Osteoblast (primary cell): Measurements from ENCODE around the gene DLST. TPM values are rescaled to one million over a fixed set of nuclear protein-coding genes. Genes with fewer than 3 reads are reported as not detected.

Experiments used
- DNase-seq: peaks from one replicate; pipeline ENCODE4 v3.0.0; 2011; ENCODE audit warnings: low spot score, mixed read lengths; ENCODE audit not compliant: insufficient read length; ENCODE audit errors: missing footprints
- H2AFZ ChIP-seq: 2 replicates; pipeline ENCODE4 v1.6.0; 2011; ENCODE audit warnings: mild to moderate bottlenecking, low read length
- H3K27ac ChIP-seq: 2 replicates; pipeline ENCODE4 v1.5.1; 2011; ENCODE audit warnings: mild to moderate bottlenecking, low read depth, low read length, moderate library complexity
- H3K27me3 ChIP-seq: 2 replicates; pipeline ENCODE4 v1.6.0; 2012; ENCODE audit warnings: mild to moderate bottlenecking, control low read depth, inconsistent platforms, low read length, moderate library complexity; ENCODE audit not compliant: insufficient read depth
- H3K36me3 ChIP-seq: 2 replicates; pipeline ENCODE4 v1.5.1; 2011; ENCODE audit warnings: mild to moderate bottlenecking, low read length, control low read depth, moderate library complexity; ENCODE audit not compliant: insufficient read depth
- H3K4me1 ChIP-seq: 2 replicates; pipeline ENCODE4 v1.5.1; 2011; ENCODE audit warnings: mild to moderate bottlenecking, low read length, control low read depth, moderate library complexity; ENCODE audit not compliant: insufficient read depth
- H3K4me2 ChIP-seq: 2 replicates; pipeline ENCODE4 v1.6.0; 2011; ENCODE audit warnings: mild to moderate bottlenecking, low read length; ENCODE audit not compliant: insufficient read depth
- H3K4me3 ChIP-seq: fragments of 200-600 bp; sonication (generic); 3 replicates; pipeline ENCODE4 v1.5.1; 2012; ENCODE audit warnings: mild to moderate bottlenecking, low read length, inconsistent platforms; ENCODE audit not compliant: insufficient read depth
- H3K79me2 ChIP-seq: 2 replicates; pipeline ENCODE4 v1.6.0; 2012; ENCODE audit warnings: mild to moderate bottlenecking, low read length, control low read depth, inconsistent platforms; ENCODE audit not compliant: insufficient read depth
- H3K9me3 ChIP-seq: 2 replicates; pipeline ENCODE4 v1.5.1; 2011; ENCODE audit warnings: low read depth, low read length, control low read depth
- H4K20me1 ChIP-seq: 2 replicates; pipeline ENCODE4 v1.6.0; 2012; ENCODE audit warnings: mild to moderate bottlenecking, low read length, control low read depth; ENCODE audit not compliant: insufficient read depth
- total RNA-seq: library from RNA; depleted of rRNA; stranded (reverse); fragments of >200 nt; gene quantifications from 2 replicates; pipeline ENCODE4 v1.2.3, GENCODE V29; 2012
- TF ChIP-seq, protein P1 (sequence below): IDR thresholded peaks from 2 replicates; pipeline ENCODE4 v1.5.1; 2011; ENCODE audit warnings: mild to moderate bottlenecking, low read depth, low read length, moderate library complexity; ENCODE audit errors: extremely low read depth

Gene DLST
- total RNA-seq, 1 donor, result 69.8 TPM

DNA sequence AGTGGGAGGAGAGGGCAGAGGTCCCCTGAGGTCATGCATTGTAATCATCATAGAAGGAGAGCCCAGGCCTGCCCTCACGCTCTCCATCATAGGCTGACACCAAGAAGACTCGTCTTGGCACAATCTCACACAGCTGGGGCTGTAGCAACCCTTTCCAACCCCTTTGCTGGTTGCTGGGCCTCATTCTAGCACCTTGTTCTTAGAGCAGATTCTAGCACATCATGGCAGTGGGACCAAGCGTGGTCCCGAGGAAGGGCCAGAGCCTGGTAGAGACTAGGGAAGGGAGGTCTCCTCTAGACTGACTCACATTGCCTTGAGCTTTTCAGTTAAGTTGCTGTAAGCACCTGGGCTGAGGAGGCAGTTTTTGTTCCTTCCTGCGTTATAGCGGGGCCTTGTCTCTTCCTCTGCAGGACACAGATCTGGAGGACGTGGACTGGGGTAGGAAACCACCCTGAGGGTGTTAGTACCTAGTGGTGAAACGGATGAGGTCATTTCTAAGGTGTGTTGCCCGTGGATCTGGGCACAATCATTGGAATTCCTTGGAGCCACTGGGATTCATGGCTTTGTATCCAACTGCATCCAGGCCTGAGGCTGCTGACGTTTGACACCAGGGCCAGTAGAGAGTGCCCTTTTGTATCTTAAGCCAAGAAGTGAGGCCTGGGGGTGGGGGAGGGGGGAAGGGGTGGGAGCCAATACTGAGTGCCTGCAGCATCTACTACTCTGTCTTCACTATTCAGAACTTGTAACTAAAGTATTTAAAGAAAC lies 21.4 kb downstream of the DLST start:
- Histone ChIP-seq H2AFZ (no peak overlapping the region), H3K27me3 (no peaks in the 10 kb centered on the region), H3K79me2 (peaks cover 2% of the 10 kb centered on the region), H4K20me1 (peaks cover 3% of the 10 kb centered on the region), H3K9me3 (no peaks in the 10 kb centered on the region), H3K4me3 (no peak overlapping the region), H3K27ac (no peak overlapping the region), H3K36me3 (peaks cover 64% of the 10 kb centered on the region), H3K4me2 (no peak overlapping the region), H3K4me1 (peaks cover 4% of the 10 kb centered on the region)
- DNase-seq, result no peak
- TF ChIP-seq, protein P1, sequence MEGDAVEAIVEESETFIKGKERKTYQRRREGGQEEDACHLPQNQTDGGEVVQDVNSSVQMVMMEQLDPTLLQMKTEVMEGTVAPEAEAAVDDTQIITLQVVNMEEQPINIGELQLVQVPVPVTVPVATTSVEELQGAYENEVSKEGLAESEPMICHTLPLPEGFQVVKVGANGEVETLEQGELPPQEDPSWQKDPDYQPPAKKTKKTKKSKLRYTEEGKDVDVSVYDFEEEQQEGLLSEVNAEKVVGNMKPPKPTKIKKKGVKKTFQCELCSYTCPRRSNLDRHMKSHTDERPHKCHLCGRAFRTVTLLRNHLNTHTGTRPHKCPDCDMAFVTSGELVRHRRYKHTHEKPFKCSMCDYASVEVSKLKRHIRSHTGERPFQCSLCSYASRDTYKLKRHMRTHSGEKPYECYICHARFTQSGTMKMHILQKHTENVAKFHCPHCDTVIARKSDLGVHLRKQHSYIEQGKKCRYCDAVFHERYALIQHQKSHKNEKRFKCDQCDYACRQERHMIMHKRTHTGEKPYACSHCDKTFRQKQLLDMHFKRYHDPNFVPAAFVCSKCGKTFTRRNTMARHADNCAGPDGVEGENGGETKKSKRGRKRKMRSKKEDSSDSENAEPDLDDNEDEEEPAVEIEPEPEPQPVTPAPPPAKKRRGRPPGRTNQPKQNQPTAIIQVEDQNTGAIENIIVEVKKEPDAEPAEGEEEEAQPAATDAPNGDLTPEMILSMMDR, result no peak

DNA sequence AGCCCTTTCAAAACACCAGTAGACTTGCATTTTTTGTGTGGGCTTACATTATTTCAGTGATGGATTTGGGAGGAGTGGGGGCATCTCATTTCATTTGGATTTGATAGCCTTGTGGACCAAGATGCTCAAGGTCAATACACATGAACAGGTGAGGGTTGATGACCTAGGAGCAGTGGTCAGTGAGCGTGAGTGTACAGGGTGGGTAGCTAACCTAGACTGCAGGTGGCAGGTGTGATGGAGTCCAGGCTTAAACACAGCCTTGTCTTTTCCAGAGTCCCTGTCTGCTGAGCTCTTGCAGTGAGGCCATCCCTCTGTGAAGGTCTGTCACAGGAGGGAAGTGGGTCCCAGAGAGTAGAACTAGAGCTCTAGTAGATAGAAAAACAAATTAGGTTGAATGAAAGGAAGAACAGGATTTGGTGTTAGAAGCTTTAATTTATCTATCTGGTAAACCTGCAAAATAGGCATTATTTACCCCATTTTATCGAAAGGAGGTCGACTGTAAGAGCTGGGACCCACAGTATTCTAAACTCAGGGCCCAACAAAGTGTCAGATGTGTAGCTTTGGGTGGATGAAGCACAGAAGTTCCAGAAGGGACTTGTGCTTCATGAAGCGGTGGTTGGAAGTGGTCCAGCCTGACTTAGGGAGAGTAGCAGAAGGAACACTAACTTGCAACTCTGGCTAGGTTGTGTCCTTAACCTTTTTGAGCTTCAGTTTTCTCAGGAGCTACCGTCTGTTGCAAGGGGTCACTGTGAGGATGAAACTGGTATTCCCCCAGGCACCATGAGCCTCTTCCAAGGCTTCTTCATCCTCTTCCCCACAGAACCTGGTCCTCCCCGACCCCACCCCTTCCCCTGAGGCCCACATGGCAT lies 23.2 kb downstream of the DLST start:
- TF ChIP-seq, protein P1, result no peak
- H3K4me1 ChIP-seq, result peaks cover 4% of the 10 kb centered on the region

DNA sequence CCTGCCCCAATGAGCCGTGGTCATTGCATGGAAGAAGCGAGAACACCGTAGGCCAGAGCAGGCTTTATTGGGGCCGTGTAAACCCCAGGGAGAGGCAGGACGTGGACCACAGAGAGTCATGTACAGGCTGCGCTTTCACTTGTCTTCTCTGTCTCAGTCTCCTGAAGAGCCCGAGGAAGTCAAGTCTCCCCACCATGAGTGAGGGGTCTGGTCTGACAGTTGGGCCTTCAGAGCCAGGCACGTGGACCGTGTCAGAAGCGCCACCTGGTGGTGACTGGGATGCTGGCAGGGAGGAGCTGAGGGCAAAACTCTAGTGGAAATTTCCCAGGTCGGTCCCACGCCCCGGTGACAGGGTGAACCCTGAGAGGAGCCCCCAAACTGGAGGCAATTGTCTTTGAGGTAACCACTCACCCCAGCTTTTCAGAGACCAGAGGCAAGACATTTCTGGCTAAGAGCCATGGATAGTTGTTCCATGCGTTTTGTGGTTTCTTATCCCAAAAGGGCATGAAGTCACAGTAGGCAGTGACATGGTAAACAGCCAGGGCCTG lies 24.0 kb downstream of the DLST start:
- peaks cover 7% of the 10 kb centered on the region for H3K4me1 ChIP-seq

More for the DNA sequence above, 23.2 kb downstream of the DLST start:
- H3K36me3 ChIP-seq, result peaks cover 46% of the 10 kb centered on the region
- DNase-seq, result peak; percentile 61
- H2AFZ ChIP-seq, result no peak overlapping the region
- no peaks in the 10 kb centered on the region for H3K79me2 ChIP-seq
- H3K27me3 ChIP-seq, result no peaks in the 10 kb centered on the region
- H3K4me3 ChIP-seq, result no peak overlapping the region
- no peaks in the 10 kb centered on the region for H3K9me3 ChIP-seq
- no peak overlapping the region for H3K27ac ChIP-seq
- H4K20me1 ChIP-seq, result no peaks in the 10 kb centered on the region
- no peak overlapping the region for H3K4me2 ChIP-seq

More for the DNA sequence above, 24.0 kb downstream of the DLST start:
- no peaks in the 10 kb centered on the region for H3K9me3 ChIP-seq
- H2AFZ ChIP-seq, result no peak overlapping the region
- no peaks in the 10 kb centered on the region for H4K20me1 ChIP-seq
- peaks cover 38% of the 10 kb centered on the region for H3K36me3 ChIP-seq
- H3K4me3 ChIP-seq, result no peak overlapping the region
- H3K27ac ChIP-seq, result no peak overlapping the region
- H3K79me2 ChIP-seq, result no peaks in the 10 kb centered on the region
- TF ChIP-seq, protein P1, result peak; percentile 98
- no peak overlapping the region for H3K4me2 ChIP-seq
- DNase-seq, result peak; percentile 93
- H3K27me3 ChIP-seq, result no peaks in the 10 kb centered on the region
